Activated CD4-positive, alpha-beta T cell treated with anti-CD3 and anti-CD28 coated beads, Interleukin-2, amount 50 U/mL, for 48 hours (primary cell): ENCODE results near the gene PNMA8A.

Experiments used
- DNase-seq, 2 experiments: peaks; one replicate each; pipeline ENCODE4 v3.0.0-alpha.2; 2020

The PNMA8A gene

DNA sequence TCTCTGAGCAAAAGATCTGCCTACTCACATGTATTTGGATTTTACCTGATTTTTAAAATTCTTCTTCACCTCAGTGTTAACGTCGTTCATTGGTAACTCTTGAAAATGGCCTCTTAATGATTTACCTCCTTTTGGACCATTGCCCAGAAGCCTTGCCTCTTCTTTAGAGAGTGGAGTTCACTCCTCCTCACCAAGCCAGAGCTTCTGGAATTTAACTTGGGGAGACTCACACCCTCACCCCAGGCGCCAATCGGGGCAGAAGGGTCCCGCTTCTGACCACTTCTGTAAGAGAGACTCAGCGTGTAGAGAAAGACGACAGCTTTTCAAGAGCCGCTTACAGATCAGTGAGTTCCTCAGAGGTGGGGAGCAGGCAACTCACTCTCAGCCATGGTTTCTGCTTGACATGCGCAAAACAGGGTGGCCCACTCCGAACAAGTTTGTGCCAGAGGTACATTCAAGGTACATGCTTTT is 45.3 kb downstream of the PNMA8A start:
- no peak for DNase-seq

DNA sequence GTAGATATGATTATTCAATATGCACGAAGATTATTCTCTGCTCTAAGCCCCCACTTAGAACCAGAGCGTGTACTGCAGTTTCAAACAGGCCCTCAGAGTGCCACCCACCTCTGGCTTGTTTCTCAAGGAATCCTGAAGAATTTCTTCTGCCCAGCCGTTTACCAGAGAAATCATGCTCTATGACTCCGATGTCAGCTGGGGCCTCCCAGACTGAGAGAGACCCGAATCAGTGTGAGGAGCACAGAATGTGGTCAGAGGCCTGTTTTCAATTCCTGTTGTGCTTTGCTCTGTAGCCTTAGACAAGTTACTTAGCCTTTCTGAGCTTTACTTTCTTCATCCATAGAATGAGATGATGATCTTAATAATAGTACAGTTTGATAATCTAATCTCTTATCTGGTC is 48.2 kb downstream of the PNMA8A start:
- no peak for DNase-seq

DNA sequence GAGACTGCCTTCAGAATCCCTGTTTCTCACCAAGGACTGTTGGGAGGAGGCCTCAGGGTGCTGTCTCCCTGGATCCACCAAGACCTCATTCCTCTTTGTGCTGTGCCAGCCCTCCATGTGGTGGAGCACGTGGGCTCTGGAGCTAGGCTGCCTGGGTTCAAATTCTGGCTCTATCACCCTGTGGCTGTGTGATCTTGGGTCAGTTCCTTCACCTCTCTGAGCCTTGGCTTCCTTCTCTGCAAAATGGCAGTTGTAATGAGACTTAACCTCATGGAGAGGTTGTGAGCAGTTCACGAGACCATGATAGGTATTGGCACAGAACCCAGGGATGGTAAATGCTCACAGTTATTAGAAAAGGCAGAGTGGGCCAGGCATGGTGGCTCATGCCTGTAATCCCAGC is 49.0 kb downstream of the PNMA8A start:
- DNase-seq = no peak

DNA sequence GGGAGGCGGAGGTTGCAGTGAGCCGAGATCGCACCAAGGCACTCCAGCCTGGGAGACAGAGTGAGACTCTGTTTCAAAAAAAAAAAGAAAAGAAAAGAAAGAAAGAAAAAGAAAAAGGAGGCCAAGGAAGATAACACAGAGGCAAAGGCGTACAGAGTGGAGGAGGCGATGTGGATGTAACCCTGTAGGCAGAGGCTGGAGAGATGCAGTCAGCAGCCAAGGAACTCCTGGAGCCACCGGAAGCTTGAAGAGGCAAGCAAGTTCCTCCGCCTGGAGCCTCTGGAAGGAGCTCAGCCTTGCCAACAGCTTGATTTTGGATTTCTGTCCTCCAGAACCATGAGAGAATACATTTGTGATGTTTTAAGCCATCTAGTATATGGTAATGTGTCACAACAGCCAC is 51.3 kb downstream of the PNMA8A start:
- DNase-seq = no peak
